ENCODE measurements around the gene ZNF74. TPM values are rescaled to one million over a fixed set of nuclear protein-coding genes. Genes with fewer than 3 reads are reported as not detected.

ZNF74 gene

Small RNA genes within 50 kb of the gene (small RNA-seq; reads per million reads assigned to genes)
- not detected for gene RNU6-225P (ENCODE audit: insufficient read depth)
